Measurements from ENCODE around the gene PHLDA1.

GRCh38 chr12:75997658-75998057 is 33.9 kb downstream of the PHLDA1 start:
- TF ChIP-seq GATA2 (IDR thresholded peaks at IDR 0.05; ENCODE audit: low read depth, low read length) (no peak), GATA3 (IDR thresholded peaks at IDR 0.05; ENCODE audit: low read depth, low read length) (no peak)
